Measurements from ENCODE around the gene MEFV. TPM values are rescaled to one million over a fixed set of nuclear protein-coding genes. Genes with fewer than 3 reads are reported as not detected.
A peak's percentile ranks its signal among the peaks of the same experiment; 100 is the strongest.

MEFV gene
- total and polyA plus RNA-seq, 2 of the 13 experiments (the other 11 are each of a cell fraction or from before 2014, with no cell fraction given) = 0.22 TPM; not detected in 1

DNA sequence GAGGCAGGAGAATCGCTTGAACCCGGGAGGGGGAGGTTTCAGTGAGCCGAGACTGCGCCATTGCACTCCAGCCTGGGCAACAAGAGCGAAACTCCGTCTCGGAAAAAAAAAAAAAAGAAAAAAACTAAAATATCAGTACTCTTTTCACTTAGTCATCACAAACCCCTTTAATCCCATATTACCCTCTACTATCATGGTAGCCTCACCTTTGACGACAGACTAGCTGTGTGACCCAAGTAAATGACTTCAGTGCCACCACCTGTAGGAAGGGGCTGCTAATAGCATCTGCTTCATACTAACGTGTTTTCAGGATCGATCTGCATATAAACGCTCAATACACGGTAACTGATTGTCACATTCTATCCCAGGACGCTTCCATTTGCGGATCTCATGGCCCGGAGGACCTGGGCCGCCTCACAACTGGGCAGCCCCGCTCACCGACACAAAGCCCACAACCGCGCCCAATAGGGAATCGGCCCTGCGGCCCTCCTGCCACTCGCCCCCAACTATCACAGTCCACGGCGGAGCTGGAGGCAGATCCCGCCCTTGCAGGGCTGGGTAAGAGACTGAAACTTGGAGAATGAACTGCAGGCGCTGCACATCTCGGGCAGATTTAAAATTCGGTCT is 25.8 kb upstream of the MEFV start (continued):
- TF ChIP-seq, protein P1, sequence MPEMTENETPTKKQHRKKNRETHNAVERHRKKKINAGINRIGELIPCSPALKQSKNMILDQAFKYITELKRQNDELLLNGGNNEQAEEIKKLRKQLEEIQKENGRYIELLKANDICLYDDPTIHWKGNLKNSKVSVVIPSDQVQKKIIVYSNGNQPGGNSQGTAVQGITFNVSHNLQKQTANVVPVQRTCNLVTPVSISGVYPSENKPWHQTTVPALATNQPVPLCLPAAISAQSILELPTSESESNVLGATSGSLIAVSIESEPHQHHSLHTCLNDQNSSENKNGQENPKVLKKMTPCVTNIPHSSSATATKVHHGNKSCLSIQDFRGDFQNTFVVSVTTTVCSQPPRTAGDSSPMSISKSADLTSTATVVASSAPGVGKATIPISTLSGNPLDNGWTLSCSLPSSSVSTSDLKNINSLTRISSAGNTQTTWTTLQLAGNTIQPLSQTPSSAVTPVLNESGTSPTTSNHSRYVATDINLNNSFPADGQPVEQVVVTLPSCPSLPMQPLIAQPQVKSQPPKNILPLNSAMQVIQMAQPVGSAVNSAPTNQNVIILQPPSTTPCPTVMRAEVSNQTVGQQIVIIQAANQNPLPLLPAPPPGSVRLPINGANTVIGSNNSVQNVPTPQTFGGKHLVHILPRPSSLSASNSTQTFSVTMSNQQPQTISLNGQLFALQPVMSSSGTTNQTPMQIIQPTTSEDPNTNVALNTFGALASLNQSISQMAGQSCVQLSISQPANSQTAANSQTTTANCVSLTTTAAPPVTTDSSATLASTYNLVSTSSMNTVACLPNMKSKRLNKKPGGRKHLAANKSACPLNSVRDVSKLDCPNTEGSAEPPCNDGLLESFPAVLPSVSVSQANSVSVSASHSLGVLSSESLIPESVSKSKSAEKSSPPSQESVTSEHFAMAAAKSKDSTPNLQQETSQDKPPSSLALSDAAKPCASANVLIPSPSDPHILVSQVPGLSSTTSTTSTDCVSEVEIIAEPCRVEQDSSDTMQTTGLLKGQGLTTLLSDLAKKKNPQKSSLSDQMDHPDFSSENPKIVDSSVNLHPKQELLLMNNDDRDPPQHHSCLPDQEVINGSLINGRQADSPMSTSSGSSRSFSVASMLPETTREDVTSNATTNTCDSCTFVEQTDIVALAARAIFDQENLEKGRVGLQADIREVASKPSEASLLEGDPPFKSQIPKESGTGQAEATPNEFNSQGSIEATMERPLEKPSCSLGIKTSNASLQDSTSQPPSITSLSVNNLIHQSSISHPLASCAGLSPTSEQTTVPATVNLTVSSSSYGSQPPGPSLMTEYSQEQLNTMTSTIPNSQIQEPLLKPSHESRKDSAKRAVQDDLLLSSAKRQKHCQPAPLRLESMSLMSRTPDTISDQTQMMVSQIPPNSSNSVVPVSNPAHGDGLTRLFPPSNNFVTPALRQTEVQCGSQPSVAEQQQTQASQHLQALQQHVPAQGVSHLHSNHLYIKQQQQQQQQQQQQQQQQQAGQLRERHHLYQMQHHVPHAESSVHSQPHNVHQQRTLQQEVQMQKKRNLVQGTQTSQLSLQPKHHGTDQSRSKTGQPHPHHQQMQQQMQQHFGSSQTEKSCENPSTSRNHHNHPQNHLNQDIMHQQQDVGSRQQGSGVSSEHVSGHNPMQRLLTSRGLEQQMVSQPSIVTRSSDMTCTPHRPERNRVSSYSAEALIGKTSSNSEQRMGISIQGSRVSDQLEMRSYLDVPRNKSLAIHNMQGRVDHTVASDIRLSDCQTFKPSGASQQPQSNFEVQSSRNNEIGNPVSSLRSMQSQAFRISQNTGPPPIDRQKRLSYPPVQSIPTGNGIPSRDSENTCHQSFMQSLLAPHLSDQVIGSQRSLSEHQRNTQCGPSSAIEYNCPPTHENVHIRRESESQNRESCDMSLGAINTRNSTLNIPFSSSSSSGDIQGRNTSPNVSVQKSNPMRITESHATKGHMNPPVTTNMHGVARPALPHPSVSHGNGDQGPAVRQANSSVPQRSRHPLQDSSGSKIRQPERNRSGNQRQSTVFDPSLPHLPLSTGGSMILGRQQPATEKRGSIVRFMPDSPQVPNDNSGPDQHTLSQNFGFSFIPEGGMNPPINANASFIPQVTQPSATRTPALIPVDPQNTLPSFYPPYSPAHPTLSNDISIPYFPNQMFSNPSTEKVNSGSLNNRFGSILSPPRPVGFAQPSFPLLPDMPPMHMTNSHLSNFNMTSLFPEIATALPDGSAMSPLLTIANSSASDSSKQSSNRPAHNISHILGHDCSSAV (CRISPR knock-in tag; IDR thresholded peaks at IDR 0.05; ENCODE audit: borderline replicate concordance) = no peak
- TF ChIP-seq RORA (CRISPR knock-in tag; IDR thresholded peaks at IDR 0.05) (no peak), HMG20A (CRISPR knock-in tag; IDR thresholded peaks at IDR 0.05; ENCODE audit: borderline replicate concordance) (no peak), ZNF430 (CRISPR knock-in tag; IDR thresholded peaks at IDR 0.05) (0 out of 2 replicates have a peak, but pooled peaks have one; percentile 6), ZNF543 (CRISPR knock-in tag; IDR thresholded peaks at IDR 0.05) (no peak), NFYB (CRISPR knock-in tag; IDR thresholded peaks at IDR 0.05) (no peak), HOXD1 (CRISPR knock-in tag; IDR thresholded peaks at IDR 0.05) (no peak), DPF2 (CRISPR knock-in tag; IDR thresholded peaks at IDR 0.05; ENCODE audit: borderline replicate concordance, low read depth) (no peak), ZNF207 (IDR thresholded peaks at IDR 0.05; ENCODE audit: borderline replicate concordance) (no peak)
- TF ChIP-seq, protein P2, sequence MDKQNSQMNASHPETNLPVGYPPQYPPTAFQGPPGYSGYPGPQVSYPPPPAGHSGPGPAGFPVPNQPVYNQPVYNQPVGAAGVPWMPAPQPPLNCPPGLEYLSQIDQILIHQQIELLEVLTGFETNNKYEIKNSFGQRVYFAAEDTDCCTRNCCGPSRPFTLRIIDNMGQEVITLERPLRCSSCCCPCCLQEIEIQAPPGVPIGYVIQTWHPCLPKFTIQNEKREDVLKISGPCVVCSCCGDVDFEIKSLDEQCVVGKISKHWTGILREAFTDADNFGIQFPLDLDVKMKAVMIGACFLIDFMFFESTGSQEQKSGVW (CRISPR knock-in tag; IDR thresholded peaks at IDR 0.05; ENCODE audit: borderline replicate concordance) = no peak
- TF ChIP-seq, protein P3, sequence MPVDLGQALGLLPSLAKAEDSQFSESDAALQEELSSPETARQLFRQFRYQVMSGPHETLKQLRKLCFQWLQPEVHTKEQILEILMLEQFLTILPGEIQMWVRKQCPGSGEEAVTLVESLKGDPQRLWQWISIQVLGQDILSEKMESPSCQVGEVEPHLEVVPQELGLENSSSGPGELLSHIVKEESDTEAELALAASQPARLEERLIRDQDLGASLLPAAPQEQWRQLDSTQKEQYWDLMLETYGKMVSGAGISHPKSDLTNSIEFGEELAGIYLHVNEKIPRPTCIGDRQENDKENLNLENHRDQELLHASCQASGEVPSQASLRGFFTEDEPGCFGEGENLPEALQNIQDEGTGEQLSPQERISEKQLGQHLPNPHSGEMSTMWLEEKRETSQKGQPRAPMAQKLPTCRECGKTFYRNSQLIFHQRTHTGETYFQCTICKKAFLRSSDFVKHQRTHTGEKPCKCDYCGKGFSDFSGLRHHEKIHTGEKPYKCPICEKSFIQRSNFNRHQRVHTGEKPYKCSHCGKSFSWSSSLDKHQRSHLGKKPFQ (CRISPR knock-in tag; IDR thresholded peaks at IDR 0.05; ENCODE audit: insufficient replicate concordance) = no peak
- TF ChIP-seq, protein P4, sequence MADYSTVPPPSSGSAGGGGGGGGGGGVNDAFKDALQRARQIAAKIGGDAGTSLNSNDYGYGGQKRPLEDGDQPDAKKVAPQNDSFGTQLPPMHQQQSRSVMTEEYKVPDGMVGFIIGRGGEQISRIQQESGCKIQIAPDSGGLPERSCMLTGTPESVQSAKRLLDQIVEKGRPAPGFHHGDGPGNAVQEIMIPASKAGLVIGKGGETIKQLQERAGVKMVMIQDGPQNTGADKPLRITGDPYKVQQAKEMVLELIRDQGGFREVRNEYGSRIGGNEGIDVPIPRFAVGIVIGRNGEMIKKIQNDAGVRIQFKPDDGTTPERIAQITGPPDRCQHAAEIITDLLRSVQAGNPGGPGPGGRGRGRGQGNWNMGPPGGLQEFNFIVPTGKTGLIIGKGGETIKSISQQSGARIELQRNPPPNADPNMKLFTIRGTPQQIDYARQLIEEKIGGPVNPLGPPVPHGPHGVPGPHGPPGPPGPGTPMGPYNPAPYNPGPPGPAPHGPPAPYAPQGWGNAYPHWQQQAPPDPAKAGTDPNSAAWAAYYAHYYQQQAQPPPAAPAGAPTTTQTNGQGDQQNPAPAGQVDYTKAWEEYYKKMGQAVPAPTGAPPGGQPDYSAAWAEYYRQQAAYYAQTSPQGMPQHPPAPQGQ (CRISPR knock-in tag; IDR thresholded peaks at IDR 0.05; ENCODE audit: borderline replicate concordance) = no peak
